HG02938 (cell line): ENCODE data around the gene CTDP1.
"Not testable (repeated sequence)": the region's sequence is repeated elsewhere in the genome, so short reads cannot be mapped to it uniquely, and the experiment has no call there.

Experiments used
- ATAC-seq: cut with Tn5 transposase; IDR thresholded peaks from one replicate; pipeline ENCODE4 v1.9.1; 2021; ENCODE audit warnings: mild to moderate bottlenecking, moderate library complexity; ENCODE audit not compliant: unreplicated experiment

CTDP1 gene

DNA sequence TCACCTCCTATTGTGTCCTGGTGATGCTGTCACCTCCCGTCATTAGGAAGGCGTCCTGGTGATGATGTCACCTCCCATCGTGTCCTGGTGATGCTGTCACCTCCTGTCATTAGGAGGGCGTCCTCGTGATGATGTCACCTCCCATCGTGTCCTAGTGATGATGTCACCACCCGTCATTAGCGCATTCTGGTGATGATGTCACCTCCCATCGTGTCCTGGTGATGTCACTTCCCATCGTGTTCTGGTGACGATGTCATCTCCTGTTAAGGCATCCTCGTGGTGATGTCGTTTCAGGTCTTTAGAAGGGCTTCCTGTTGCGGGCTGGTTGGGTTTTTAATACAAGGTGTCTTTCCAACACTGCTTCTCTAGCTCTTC lies 40.7 kb downstream of the CTDP1 start:
- no peak for ATAC-seq

- no peak for ATAC-seq
These were observed 43.4 kb downstream of the CTDP1 start for GRCh38 chr18:79723036-79723435.

- no peak for ATAC-seq
These were observed 44.0 kb downstream of the CTDP1 start for GRCh38 chr18:79723628-79724027.

- ATAC-seq, result no peak
These were observed 44.9 kb downstream of the CTDP1 start for GRCh38 chr18:79724299-79725080.

- no peak for ATAC-seq
These were observed 45.9 kb downstream of the CTDP1 start for GRCh38 chr18:79725486-79725885.

DNA sequence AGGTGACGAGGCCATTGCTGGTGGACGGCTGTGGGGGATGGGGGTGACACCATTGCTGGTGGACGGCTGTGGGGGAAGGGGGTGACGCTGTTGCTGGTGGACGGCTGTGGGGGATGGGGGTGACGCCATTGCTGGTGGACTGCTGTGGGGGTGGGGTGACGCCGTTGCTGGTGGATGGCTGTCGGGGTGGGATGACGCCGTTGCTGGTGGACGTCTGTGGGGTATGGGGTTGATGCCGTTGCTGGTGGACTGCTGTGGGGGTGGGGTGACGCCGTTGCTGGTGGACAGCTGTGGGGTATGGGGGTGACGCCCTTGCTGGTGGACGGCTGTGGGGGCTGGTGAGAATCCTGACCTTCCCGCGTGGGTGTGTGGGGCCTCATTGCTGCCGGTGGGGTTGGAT lies 47.1 kb downstream of the CTDP1 start:
- no peak for ATAC-seq

- no peak for ATAC-seq
These were observed 47.6 kb downstream of the CTDP1 start for GRCh38 chr18:79727211-79727610.

GRCh38 chr18:79728931-79729586 lies 49.5 kb downstream of the CTDP1 start:
- no peak for ATAC-seq

DNA sequence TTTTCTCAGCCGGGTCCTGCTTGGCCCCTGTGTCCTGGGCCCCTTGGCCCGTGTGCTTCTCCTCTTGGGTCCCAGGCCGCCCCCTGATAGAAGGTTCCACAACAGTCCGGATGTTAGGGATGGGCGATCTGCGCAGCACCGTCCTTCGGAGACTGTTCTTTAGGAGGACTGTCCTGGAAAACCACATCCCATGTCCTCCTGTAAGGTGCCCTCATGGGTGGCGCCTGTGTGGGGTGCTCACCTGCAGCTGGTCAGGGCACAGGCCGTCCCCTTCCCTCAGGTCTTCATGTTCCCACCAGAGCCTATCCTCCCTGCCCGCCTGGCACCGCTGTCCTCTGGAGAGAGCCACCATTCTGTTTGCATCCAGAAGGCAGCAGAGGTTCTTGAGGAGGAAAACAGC lies 50.0 kb downstream of the CTDP1 start:
- ATAC-seq, result no peak

DNA sequence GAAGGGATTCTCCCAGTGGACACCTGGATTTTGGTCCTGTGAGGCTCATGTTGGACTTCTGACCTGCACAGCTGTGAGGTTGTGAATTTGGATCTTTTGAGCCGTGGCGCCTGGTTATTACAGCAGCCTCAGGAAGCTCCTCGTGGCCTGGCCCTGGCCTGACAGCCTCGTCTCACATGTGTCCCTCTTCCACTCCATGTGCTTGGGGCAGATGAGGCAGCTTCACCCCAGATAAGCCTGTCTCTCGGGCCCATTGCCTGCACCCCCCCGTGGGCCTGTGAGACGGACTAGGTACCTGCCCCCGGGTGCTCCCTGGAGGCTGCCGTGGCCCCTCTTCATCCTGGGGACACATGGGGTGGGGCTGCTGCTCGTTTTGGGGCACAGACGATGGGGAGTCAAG lies 51.2 kb downstream of the CTDP1 start:
- no peak for ATAC-seq

GRCh38 chr18:79731881-79732720 lies 52.5 kb downstream of the CTDP1 start:
- ATAC-seq, result not testable (repeated sequence)

DNA sequence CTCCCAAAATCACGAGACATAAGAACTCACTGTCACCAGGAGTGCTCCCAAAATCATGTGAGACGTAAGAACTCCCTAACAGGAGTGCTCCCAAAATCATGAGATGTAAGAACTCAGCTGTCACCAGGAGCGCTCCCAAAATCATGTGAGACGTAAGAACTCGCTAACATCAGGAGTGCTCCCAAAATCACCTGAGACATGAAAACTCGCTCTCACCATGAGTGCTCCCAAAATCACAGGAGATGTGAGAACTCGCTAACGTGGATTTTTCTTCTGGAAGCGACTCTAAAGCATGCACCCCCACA lies 53.1 kb downstream of the CTDP1 start:
- no peak for ATAC-seq

- ATAC-seq, result no peak
These were observed 53.6 kb downstream of the CTDP1 start for GRCh38 chr18:79733135-79733701.

DNA sequence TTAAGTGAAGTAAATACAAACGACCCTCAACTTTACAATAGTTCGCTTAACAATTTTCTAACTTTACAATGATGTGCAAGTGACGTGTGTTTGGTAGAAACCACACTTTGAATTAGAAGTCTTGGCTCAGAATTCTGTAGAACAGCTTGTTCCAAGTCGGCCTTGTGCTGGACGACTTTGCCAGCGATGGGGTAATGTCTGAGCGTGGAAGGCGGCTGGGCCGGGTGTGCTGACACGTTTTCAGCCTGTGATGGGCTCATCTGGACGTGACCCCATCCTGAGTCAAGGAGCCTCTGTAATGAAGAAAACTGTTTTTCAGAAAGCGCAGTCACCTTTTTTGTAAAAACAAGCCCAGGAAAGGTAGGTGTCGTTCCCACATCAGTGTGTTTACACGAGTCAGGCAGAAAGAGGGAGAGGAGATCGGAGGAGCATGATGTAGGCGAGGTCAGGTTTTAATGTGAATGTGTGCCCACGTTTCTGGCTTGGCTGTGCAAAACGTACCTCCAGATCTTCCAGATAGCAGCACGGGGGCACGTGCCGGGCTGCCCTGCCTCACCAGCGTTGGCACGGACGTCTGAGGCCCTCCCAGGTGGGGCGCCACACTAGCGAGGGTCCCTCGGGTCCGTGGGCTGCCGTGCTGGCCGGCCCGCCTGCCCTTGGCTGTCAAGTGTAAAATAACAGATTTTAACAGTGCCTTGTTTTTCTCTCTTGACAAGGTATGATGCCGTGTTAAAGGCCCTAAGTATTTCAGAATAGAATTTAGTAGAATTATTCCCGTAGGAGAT lies 54.6 kb downstream of the CTDP1 start:
- no peak for ATAC-seq

GRCh38 chr18:79735071-79735980 lies 55.7 kb downstream of the CTDP1 start:
- ATAC-seq, result no peak

- no peak for ATAC-seq
These were observed 56.6 kb downstream of the CTDP1 start for GRCh38 chr18:79736230-79736629.

DNA sequence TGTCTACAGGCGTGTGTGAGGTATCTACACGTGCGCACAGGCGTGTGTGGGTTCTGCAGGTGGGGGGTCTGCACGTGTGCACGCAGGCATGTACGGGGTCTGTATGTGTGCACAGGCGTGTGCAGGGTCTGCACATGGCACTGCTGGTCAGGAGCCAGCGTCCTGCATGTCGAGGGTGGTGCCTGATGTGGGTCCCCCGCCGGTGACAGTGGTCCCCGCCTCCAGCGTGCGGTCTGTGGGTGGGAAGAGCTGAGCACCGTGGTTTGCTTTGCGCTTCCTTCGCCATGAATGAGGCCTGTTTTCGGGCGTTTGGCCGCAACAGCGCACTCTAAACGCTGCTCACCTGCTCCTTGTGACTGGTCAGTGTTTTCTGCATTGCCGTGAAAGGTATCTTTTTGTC lies 57.2 kb downstream of the CTDP1 start:
- ATAC-seq, result no peak

GRCh38 chr18:79737426-79737825 lies 57.8 kb downstream of the CTDP1 start:
- no peak for ATAC-seq

- no peak for ATAC-seq
These were observed 58.4 kb downstream of the CTDP1 start for GRCh38 chr18:79738041-79738461.
